Measurements from ENCODE around the gene ART4. TPM values are rescaled to one million over a fixed set of nuclear protein-coding genes. Genes with fewer than 3 reads are reported as not detected.

The ART4 gene
- total RNA-seq, 1 donor = not detected

- Histone ChIP-seq H3K4me2 (ENCODE audit: insufficient read depth, low read length) (no peak overlapping the region), H4K20me1 (ENCODE audit: insufficient read depth, low read length) (no peaks in the 10 kb centered on the region), H2AFZ (ENCODE audit: low read length) (no peak overlapping the region), H3K36me3 (ENCODE audit: insufficient read depth, low read length) (no peaks in the 10 kb centered on the region), H3K27me3 (ENCODE audit: insufficient read depth, low read length) (no peaks in the 10 kb centered on the region), H3K4me1 (ENCODE audit: insufficient read depth, low read length) (no peaks in the 10 kb centered on the region), H3K9me3 (ENCODE audit: low read depth, low read length) (no peaks in the 10 kb centered on the region), H3K27ac (ENCODE audit: low read depth, low read length) (no peak overlapping the region), H3K4me3 (ENCODE audit: insufficient read depth, low read length) (no peak overlapping the region), H3K79me2 (ENCODE audit: insufficient read depth, low read length) (no peaks in the 10 kb centered on the region)
- no peak for DNase-seq (ENCODE audit: insufficient read length, low spot score, missing footprints)
- TF ChIP-seq, protein P1, sequence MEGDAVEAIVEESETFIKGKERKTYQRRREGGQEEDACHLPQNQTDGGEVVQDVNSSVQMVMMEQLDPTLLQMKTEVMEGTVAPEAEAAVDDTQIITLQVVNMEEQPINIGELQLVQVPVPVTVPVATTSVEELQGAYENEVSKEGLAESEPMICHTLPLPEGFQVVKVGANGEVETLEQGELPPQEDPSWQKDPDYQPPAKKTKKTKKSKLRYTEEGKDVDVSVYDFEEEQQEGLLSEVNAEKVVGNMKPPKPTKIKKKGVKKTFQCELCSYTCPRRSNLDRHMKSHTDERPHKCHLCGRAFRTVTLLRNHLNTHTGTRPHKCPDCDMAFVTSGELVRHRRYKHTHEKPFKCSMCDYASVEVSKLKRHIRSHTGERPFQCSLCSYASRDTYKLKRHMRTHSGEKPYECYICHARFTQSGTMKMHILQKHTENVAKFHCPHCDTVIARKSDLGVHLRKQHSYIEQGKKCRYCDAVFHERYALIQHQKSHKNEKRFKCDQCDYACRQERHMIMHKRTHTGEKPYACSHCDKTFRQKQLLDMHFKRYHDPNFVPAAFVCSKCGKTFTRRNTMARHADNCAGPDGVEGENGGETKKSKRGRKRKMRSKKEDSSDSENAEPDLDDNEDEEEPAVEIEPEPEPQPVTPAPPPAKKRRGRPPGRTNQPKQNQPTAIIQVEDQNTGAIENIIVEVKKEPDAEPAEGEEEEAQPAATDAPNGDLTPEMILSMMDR (IDR thresholded peaks at IDR 0.05; ENCODE audit: extremely low read depth, low read depth, low read length) = no peak
These were observed 17.2 kb upstream of the ART4 start for GRCh38 chr12:14860490-14860889.

DNA sequence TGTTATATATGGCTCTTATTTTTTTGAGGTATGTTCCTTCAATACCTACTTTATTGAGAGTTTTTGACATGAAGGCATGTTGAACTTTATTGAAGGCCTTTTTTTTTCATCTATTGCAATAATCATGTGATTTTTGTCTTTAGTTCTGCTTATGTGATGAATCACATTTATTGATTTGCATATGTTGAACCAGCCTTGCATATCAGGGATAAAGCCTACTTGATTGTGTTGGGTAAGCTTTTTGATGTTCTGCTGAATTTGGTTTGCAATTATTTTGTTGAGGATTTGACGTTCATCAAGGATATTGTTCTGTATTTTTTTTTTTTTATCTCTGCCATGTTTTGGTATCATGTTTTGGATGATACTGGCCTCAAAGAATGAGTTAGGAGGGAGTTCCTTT, 15.2 kb upstream of the ART4 start:
- Histone ChIP-seq H3K27ac (ENCODE audit: low read depth, low read length) (no peak overlapping the region), H3K79me2 (ENCODE audit: insufficient read depth, low read length) (no peaks in the 10 kb centered on the region), H3K36me3 (ENCODE audit: insufficient read depth, low read length) (no peaks in the 10 kb centered on the region), H3K4me1 (ENCODE audit: insufficient read depth, low read length) (peaks cover 6% of the 10 kb centered on the region), H2AFZ (ENCODE audit: low read length) (no peak overlapping the region), H4K20me1 (ENCODE audit: insufficient read depth, low read length) (no peaks in the 10 kb centered on the region), H3K4me3 (ENCODE audit: insufficient read depth, low read length) (no peak overlapping the region), H3K27me3 (ENCODE audit: insufficient read depth, low read length) (no peaks in the 10 kb centered on the region), H3K4me2 (ENCODE audit: insufficient read depth, low read length) (no peak overlapping the region), H3K9me3 (ENCODE audit: low read depth, low read length) (no peaks in the 10 kb centered on the region)
- TF ChIP-seq, protein P1 (IDR thresholded peaks at IDR 0.05; ENCODE audit: extremely low read depth, low read depth, low read length) = no peak
- DNase-seq (ENCODE audit: insufficient read length, low spot score, missing footprints) = no peak

DNA sequence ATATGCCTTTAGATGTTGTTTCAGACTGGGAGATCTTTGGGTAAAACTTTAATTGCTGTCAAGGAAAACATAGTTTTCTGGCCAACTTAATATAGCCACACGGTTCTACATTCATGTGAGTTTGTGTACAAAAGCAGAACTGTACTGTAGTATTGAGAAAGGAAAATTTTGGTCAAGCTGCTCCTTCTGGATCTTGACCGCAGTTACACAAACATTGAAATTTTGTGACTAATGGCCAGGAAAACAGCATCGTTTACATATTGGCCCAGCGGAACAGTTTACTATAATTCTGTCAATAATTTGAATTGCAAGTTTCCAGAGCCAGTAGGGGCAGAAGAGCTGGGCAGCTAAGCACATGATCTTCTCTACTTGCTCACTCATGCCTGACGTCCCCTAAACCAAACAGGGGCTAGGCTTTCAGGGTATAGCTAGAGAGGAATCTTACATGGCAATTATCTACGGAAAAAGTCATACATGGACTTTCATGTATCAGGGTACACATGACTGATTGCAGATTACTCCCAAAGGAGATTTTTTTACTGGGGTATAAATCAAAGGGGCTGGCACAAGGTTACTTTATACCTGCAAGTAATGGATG, 11.4 kb upstream of the ART4 start:
- H3K9me3 ChIP-seq (ENCODE audit: low read depth, low read length) = no peaks in the 10 kb centered on the region
- peak overlapping the region; percentile 29 for H2AFZ ChIP-seq (ENCODE audit: low read length)
- no peaks in the 10 kb centered on the region for H3K27me3 ChIP-seq (ENCODE audit: insufficient read depth, low read length)
- no peaks in the 10 kb centered on the region for H4K20me1 ChIP-seq (ENCODE audit: insufficient read depth, low read length)
- no peak overlapping the region for H3K27ac ChIP-seq (ENCODE audit: low read depth, low read length)
- H3K79me2 ChIP-seq (ENCODE audit: insufficient read depth, low read length) = no peaks in the 10 kb centered on the region
- TF ChIP-seq, protein P1 (IDR thresholded peaks at IDR 0.05; ENCODE audit: extremely low read depth, low read depth, low read length) = no peak
- peak overlapping the region; percentile 16 for H3K4me2 ChIP-seq (ENCODE audit: insufficient read depth, low read length)
- H3K36me3 ChIP-seq (ENCODE audit: insufficient read depth, low read length) = no peaks in the 10 kb centered on the region
- peak; percentile 47 for DNase-seq (ENCODE audit: insufficient read length, low spot score, missing footprints)
- peaks cover 6% of the 10 kb centered on the region for H3K4me1 ChIP-seq (ENCODE audit: insufficient read depth, low read length)
- H3K4me3 ChIP-seq (ENCODE audit: insufficient read depth, low read length) = no peak overlapping the region

GRCh38 chr12:14853961-14854360, 10.6 kb upstream of the ART4 start:
- TF ChIP-seq, protein P1 (IDR thresholded peaks at IDR 0.05; ENCODE audit: extremely low read depth, low read depth, low read length) = no peak
- Histone ChIP-seq H3K79me2 (ENCODE audit: insufficient read depth, low read length) (no peaks in the 10 kb centered on the region), H2AFZ (ENCODE audit: low read length) (no peak overlapping the region), H3K4me2 (ENCODE audit: insufficient read depth, low read length) (no peak overlapping the region), H3K27ac (ENCODE audit: low read depth, low read length) (no peak overlapping the region), H3K9me3 (ENCODE audit: low read depth, low read length) (no peaks in the 10 kb centered on the region), H3K27me3 (ENCODE audit: insufficient read depth, low read length) (no peaks in the 10 kb centered on the region), H3K4me1 (ENCODE audit: insufficient read depth, low read length) (peaks cover 11% of the 10 kb centered on the region), H4K20me1 (ENCODE audit: insufficient read depth, low read length) (no peaks in the 10 kb centered on the region), H3K36me3 (ENCODE audit: insufficient read depth, low read length) (no peaks in the 10 kb centered on the region), H3K4me3 (ENCODE audit: insufficient read depth, low read length) (no peak overlapping the region)
- DNase-seq (ENCODE audit: insufficient read length, low spot score, missing footprints) = no peak
